Motor neuron (in vitro differentiated cells): Measurements from ENCODE around the gene NRL. TPM values are rescaled to one million over a fixed set of nuclear protein-coding genes. Genes with fewer than 3 reads are reported as not detected.

Experiments
- ATAC-seq, 8 experiments: fragments of 200-7000 bp; cut with Tn5 transposase; replicated peaks in 6 of 8; 2 replicates each; pipeline ENCODE4 v1.8.0; 2021; ENCODE audit warnings: mild to moderate bottlenecking in 8 of 8, moderate library complexity in 8 of 8
- H3K27ac ChIP-seq, 2 donors: fragments of 250-450 bp; sonication (Bioruptor Pico); 2 replicates each; pipeline ENCODE4 v1.9.0; 2021; ENCODE audit warnings: antibody characterized with exemption in 2 of 2, mild to moderate bottlenecking in 2 of 2, moderate library complexity in 1 of 2
- H3K4me1 ChIP-seq, 2 donors: fragments of 250-450 bp; sonication (Bioruptor Pico); replicated peaks in 1 of 2; 2 replicates each; pipeline ENCODE4 v1.6.1; 2021; ENCODE audit warnings: antibody characterized with exemption in 2 of 2, mild to moderate bottlenecking in 2 of 2, moderate library complexity in 1 of 2
- H3K4me3 ChIP-seq, 5 donors: fragments of 250-450 bp; sonication (Bioruptor Pico); 2 replicates each; pipeline ENCODE4 v1.9.0; 2021; ENCODE audit warnings: antibody characterized with exemption in 5 of 5, mild to moderate bottlenecking in 5 of 5, moderate library complexity in 4 of 5
- WGBS, 10 experiments: fragments of 450-650 bp; shearing (Covaris generic); methylation state at CpG; one replicate each; pipeline ENCODE4 v1.0.0; 2022; 5-methylcytosine and 5-hydroxymethylcytosine counted together
- in situ Hi-C, 9 experiments: fragments of 400-800 bp; cut with MboI; loops; one replicate each; pipeline ENCODE4 v1.15.0; 2021; ENCODE audit warnings: low sequenced_read_pairs in 9 of 9, low pct_unique_long_range_greater_than_20kb in 2 of 9; ENCODE audit not compliant: unreplicated experiment in 9 of 9
- total RNA-seq, 8 experiments: library from RNA; unstranded; fragments of 300-600 nt; gene quantifications; 2 replicates each; pipeline versions ENCODE4 v1.2.3 to v1.2.4, GENCODE V29; 2022

The NRL gene
- 1 to 10 TPM; 1.1 to 2.6 (median 2.1) TPM for total RNA-seq

DNA sequence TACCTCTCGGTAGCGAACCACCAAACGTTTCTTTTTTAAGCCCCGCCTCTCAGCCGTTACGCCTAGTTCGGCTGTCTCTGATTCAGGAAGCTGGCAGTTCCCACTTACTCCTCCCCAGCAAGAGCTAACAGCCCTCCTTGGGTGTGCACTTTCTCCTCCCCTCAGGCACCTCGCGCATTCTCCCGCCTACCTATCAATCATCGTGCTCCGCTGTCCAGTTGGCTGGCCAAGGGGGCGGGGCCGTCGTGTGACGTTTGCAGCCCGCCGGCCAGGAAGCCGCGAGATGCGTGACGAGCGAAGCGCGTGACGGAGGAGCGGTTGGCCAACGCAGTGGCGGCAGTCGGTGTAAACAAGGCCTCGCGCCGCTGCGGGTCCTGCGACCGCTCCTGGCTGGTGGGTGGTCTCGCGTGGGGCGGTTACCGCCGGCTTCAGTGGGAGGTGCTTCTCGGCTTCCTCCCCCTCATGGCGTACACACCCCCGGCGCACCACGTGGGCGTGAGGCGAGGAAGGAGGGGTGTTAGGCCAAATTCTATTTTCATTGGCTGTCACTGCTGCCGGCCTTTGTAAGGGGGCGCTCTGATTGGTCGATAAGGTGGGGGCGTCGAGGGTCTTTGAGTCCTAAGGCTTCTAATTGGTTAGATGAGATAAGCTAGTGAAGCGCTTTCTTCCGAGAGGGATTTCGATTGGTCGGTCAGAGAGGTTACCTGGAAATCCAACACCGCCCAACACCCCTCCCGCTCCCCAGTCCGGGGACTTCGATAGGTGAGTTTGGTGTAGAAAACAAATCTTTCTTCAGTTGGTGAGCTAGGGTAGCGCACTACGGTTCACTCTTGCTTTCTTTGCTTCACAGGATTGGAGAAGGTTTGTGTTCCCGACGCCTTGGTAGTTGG, at the start of gene NRL, which contains the start of gene DCAF11:
Gene NRL (minus strand): TSS at position 418 of the 890 bp plus-strand sequence. CDS start 32,101 bp downstream, outside the sequence.
Gene DCAF11 (plus strand): TSS at position 246 of the 890 bp plus-strand sequence. CDS start 818 bp downstream, outside the sequence.
- WGBS, 10 experiments = 0 to 3% (median 0%) methylated on average over 3 to 35 of the region's 65 CpGs; no CpG with 5 or more reads in 1 of the 10 experiments
- peak within 1 kb of the TSS; percentile 92 to 97 for H3K27ac ChIP-seq
- H3K4me3 ChIP-seq = peak within 1 kb of the TSS; percentile 43 to 64 (median 58)
- ATAC-seq = peak; percentile 81 to 88 (median 84)
- H3K4me1 ChIP-seq = peaks cover 6 to 8% of the 10 kb centered on the region in 2 donors
- in situ Hi-C loops = no loop called here

- WGBS, 10 experiments = 0 to 83% (median 80%) methylated on average over 1 to 2 of the region's 8 CpGs; no CpG with 5 or more reads in 5 of the 10 experiments
- peaks cover 9 to 13% of the 10 kb centered on the region in 2 donors for H3K4me1 ChIP-seq
- in situ Hi-C loops = no loop called here
- no peak overlapping the region for H3K4me3 ChIP-seq
- no peak for ATAC-seq
- no peak overlapping the region for H3K27ac ChIP-seq
Observed at GRCh38 chr14:24162093-24162492, 47.3 kb upstream of the NRL start.

DNA sequence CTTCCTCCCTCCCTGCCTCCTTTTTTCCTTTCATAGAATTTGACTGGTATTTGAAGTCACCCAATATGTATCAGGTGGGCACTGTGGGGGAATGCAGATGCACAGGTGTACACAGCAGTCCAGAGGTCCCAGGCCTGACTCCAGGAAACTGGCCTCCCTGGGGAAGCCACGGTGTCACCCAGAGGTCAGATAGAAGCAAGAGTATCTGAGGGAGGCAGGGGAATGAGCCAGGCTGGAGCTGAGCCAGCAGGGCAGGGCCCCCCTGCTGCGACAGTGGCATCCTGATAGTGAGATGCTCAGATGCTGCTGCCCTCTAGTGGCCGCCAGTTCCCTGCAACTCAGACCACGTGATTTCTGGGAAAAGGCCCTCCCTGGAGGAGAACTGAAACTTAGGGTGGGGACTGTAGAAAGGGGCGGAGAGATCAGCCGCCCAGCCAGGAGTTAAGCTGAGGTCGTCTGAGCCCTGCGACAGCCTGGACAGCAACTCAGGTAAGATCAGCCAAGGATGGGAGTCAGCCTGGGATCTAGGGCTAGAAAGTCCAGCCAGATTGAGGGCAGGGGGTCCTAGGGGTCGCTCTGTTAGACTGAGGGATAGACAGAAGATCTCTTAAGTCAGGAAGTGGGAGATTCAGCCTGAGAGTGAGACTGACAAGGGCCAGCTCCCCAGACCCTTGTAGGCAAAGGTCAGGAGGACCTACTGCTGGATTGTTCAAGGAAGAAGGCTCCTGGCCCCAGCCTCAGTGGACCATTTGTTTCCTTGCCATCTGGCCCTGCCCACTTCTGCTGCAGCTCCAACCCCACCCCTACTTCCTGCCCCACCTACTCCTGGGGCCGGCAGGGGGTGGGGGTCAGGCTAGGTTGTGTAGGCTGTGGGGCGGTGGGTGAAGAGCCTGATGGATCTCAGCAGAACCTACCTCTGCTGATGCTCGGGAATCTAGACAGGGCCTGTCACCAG, 46.4 kb upstream of the NRL start, which contains the start of gene IRF9:
Gene IRF9 (plus strand): TSS at position 416 of the 955 bp plus-strand sequence. CDS start 880 bp downstream, outside the sequence.
- H3K27ac ChIP-seq = peak within 1 kb of the TSS; percentile 26 to 34
- WGBS, 10 experiments = 0 to 8% (median 0%) methylated on average over 1 to 6 of the region's 12 CpGs; no CpG with 5 or more reads in 5 of the 10 experiments
- in situ Hi-C loops = no loop called here

DNA sequence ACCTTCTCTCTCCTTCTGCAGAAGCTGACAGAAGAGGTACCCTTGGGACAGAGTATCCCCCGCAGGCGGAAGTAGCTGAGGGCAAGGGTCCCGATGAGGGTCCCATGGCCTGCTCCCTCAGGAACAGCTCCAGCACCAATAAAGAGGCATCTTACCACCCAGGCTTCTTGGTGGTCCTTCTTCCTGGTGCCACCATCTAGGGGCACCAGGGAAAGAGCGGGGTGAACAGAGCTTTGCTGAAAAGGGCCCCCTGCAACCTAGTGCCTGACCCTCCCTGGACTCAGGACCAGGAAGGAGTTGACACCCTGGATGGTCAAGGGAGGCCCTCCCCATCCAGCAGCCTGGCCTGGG, 45.7 kb upstream of the NRL start:
- peak overlapping the region; percentile 7 to 34 for H3K27ac ChIP-seq
- WGBS, 10 experiments = 100% methylated on average over 1 to 3 of the region's 4 CpGs; no CpG with 5 or more reads in 4 of the 10 experiments
- ATAC-seq = peak in 1 of 8 experiments; percentile 2
- in situ Hi-C loops = no loop called here
- no peak overlapping the region for H3K4me3 ChIP-seq
- H3K4me1 ChIP-seq = peaks cover 9 to 13% of the 10 kb centered on the region in 2 donors

More for the DNA sequence above, 46.4 kb upstream of the NRL start, which contains the start of gene IRF9:
- peaks cover 9 to 13% of the 10 kb centered on the region in 2 donors for H3K4me1 ChIP-seq
- H3K4me3 ChIP-seq = peak within 1 kb of the TSS; percentile 14 to 40 (median 22)
- ATAC-seq = peak; percentile 81 to 92 (median 90)

GRCh38 chr14:24159777-24160498, 45.2 kb upstream of the NRL start:
- no peak for ATAC-seq
- H3K4me1 ChIP-seq = peaks cover 9 to 13% of the 10 kb centered on the region in 2 donors
- in situ Hi-C loops = no loop called here

GRCh38 chr14:24157331-24157730, 42.6 kb upstream of the NRL start:
- in situ Hi-C loops = no loop called here
- no peak overlapping the region for H3K4me3 ChIP-seq
- WGBS, 10 experiments = 60 to 100% (median 94%) methylated on average over 1 to 8 of the region's 12 CpGs; no CpG with 5 or more reads in 2 of the 10 experiments
- no peak overlapping the region for H3K27ac ChIP-seq
- H3K4me1 ChIP-seq = peaks cover 9 to 13% of the 10 kb centered on the region in 2 donors
- no peak for ATAC-seq

More at GRCh38 chr14:24159777-24160498, 45.2 kb upstream of the NRL start:
- WGBS, 10 experiments = 67 to 100% (median 83%) methylated on average over 2 to 7 of the region's 11 CpGs; no CpG with 5 or more reads in 4 of the 10 experiments
- H3K27ac ChIP-seq = no peak overlapping the region
- H3K4me3 ChIP-seq = no peak overlapping the region

DNA sequence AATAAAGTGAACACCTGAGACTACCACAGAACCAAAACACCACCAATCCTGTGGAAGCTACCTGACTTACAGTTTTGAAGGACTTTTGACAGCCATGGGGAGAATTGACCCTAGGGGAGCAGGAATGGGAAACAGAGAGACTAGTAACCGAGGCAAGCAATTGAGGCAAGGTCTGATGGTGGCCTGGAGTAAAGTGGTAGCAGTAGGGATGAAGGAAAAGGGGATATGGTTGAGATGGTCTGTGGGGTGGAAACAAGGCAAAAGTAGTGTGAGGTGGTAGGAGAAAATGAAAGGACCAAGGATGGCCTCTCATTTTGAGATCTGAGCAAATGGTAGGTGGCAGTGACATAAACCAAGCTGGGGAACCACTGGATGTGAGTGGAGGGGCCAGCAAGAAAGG, 42.1 kb upstream of the NRL start:
- ATAC-seq = no peak
- WGBS, 10 experiments = 50 to 100% (median 88%) methylated on average over 1 of the region's 1 CpG; no CpG with 5 or more reads in 4 of the 10 experiments
- no peak overlapping the region for H3K27ac ChIP-seq
- in situ Hi-C loops = no loop called here
- no peak overlapping the region for H3K4me3 ChIP-seq
- H3K4me1 ChIP-seq = peaks cover 9 to 11% of the 10 kb centered on the region in 2 donors

DNA sequence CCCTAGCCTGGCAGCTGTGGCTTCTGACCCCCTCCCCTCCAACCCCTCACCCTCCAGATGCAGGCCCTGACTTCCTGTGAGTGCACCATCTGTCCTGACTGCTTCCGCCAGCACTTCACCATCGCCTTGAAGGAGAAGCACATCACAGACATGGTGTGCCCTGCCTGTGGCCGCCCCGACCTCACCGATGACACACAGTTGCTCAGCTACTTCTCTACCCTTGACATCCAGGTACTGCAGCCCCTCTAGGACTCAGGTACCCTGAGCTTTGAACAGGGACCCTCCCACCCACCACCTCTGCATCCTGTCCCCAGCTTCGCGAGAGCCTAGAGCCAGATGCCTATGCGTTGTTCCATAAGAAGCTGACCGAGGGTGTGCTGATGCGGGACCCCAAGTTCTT, 40.4 kb upstream of the NRL start:
- Histone ChIP-seq H3K27ac (no peak overlapping the region), H3K4me1 (no peaks in the 10 kb centered on the region), H3K4me3 (no peak overlapping the region)
- in situ Hi-C loops = no loop called here
- 90 to 97% (median 96%) methylated on average over 2 to 5 of the region's 10 CpGs; no CpG with 5 or more reads in 7 of the 10 experiments for WGBS, 10 experiments
- ATAC-seq = no peak

DNA sequence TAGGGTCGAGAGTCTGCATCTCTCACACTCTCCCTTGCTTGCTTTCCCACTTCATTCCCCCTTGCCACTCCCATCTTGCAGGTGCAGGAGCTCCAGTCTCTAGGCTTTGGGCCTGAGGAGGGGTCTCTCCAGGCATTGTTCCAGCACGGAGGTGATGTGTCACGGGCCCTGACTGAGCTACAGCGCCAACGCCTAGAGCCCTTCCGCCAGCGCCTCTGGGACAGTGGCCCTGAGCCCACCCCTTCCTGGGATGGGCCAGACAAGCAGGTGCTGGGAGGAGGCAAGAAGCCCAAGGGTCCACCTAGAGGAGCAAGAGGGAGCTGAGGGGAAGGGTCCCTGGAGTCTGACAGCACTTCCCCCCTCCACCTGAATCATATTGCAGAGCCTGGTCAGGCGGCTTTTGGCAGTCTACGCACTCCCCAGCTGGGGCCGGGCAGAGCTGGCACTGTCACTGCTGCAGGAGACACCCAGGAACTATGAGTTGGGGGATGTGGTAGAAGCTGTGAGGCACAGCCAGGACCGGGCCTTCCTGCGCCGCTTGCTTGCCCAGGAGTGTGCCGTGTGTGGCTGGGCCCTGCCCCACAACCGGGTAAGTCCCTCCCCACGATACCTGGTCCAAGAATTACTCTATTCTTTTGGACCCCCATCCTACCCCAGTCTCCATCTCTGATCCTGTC, 36.8 kb upstream of the NRL start:
- Histone ChIP-seq H3K27ac (no peak overlapping the region), H3K4me3 (no peak overlapping the region), H3K4me1 (peaks cover 5 to 8% of the 10 kb centered on the region in 2 donors)
- no peak for ATAC-seq
- 80 to 100% (median 100%) methylated on average over 1 to 4 of the region's 16 CpGs; no CpG with 5 or more reads in 3 of the 10 experiments for WGBS, 10 experiments
- in situ Hi-C loops = no loop called here

DNA sequence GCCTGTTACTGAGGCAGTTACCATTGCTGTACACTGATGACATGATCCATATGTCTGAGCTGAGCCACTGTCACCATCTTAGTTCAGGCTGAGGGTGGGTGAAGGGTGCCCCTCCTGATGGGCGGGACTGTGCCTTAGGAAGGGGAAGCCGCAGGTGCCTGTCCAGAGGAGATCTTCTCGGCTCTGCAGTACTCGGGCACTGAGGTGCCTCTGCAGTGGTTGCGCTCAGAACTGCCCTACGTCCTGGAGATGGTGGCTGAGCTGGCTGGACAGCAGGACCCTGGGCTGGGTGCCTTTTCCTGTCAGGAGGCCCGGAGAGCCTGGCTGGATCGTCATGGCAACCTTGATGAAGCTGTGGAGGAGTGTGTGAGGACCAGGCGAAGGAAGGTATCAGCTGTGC, 36.2 kb upstream of the NRL start:
- in situ Hi-C loops = no loop called here
- Histone ChIP-seq H3K4me1 (peaks cover 5 to 8% of the 10 kb centered on the region in 2 donors), H3K4me3 (no peak overlapping the region), H3K27ac (no peak overlapping the region)
- no CpG with 5 or more reads among the region's 9 CpGs for WGBS, 10 experiments
- ATAC-seq = no peak

GRCh38 chr14:24150567-24150966, 35.8 kb upstream of the NRL start:
- ATAC-seq = no peak
- H3K4me3 ChIP-seq = no peak overlapping the region
- peaks cover 8 to 9% of the 10 kb centered on the region in 2 donors for H3K4me1 ChIP-seq
- H3K27ac ChIP-seq = no peak overlapping the region
- in situ Hi-C loops = no loop called here
- WGBS, 10 experiments = 68 to 100% (median 89%) methylated on average over 1 to 3 of the region's 9 CpGs; no CpG with 5 or more reads in 6 of the 10 experiments
